ENCODE results near the gene AFDN.

- TF ChIP-seq CTCF (IDR thresholded peaks at IDR 0.05): no peak
- TF ChIP-seq POLR2A (IDR thresholded peaks at IDR 0.05): no peak
- no peak for TF ChIP-seq POLR2AphosphoS5 (IDR thresholded peaks at IDR 0.05)
Observed at GRCh38 chr6:167786853-167787675, 39.6 kb upstream of the AFDN start.
